Activated CD8-positive, alpha-beta memory T cell treated with anti-CD3 and anti-CD28 coated beads for 1 hour (primary cell): Measurements from ENCODE around the gene SMIM33.
"Not testable (repeated sequence)": the region's sequence is repeated elsewhere in the genome, so short reads cannot be mapped to it uniquely, and the experiment has no call there.

Source experiments
- DNase-seq, 2 donors: peaks; one replicate each; pipeline ENCODE4 v3.0.0-alpha.2; 2020; ENCODE audit warnings: low read depth in 1 of 2; ENCODE audit errors: extremely low read depth in 1 of 2

The SMIM33 gene

DNA sequence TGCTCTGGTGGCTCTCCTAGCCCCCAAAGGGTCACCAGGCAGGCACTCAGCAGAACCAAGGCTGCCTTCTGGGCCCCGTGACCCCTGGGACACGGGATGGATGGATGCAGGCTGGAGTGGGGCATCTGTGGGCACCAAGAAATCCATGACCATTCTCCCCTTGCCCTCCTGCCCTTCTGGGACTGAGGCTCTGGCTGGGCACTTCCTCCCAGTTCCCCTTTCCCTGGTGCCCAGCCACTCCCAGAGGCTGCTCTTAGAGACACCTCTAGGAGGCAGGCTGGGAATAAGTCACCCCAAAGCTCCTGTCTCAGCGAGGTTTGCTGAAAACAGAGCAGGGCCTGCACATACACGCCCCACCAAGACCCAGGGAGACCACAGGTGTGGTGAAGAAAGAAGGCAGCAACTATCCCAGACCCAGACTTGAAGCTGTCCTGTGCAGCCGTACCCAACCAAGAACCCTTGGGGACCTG lies 10.8 kb downstream of the SMIM33 start:
- no peak for DNase-seq

DNA sequence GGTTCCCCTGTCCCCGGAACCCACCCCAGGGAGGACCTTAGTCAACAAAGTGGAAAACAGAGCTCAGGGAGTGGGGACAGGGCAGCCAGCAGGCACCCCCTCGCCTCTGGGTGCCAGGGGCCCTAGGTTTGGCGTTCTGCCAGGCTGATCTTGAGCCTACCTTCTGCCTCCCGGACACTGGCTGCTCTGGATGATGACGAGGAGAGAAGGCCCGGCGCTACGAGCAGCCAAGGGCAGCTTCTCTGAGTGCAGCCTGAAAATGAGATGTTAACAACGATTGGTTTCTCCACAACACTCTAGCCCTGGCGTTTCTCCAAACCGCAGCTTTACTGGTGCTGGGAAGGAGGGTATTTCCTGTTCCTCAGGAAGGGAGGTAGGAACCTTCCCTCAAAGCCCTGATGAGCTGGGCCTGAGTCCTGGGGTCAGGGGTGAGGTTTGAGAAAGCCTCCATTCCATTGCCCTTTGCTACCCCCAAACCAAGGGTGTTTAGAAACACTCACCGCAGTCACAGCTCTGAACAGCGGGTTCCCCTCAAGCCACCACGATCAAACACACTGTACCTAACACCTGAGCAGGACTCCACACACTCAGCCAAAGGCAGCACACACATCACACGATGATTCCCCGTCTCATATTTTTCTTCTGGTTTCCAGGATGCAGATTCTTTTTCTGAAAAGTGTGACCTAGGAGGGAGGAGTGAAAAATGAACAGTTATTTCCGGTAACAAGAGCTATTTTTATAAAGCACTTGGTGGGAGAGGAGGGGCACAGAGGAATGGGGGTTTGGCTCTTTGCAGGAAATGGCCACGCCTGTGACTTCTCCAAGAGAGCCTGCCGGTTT lies 11.5 kb downstream of the SMIM33 start, which contains the start of gene STING1:
Gene STING1 (minus strand): TSS at position 709 of the 840 bp plus-strand sequence. CDS start 1,054 bp downstream, outside the sequence.
- DNase-seq: peak in 1 of 2 donors; percentile 30

DNA sequence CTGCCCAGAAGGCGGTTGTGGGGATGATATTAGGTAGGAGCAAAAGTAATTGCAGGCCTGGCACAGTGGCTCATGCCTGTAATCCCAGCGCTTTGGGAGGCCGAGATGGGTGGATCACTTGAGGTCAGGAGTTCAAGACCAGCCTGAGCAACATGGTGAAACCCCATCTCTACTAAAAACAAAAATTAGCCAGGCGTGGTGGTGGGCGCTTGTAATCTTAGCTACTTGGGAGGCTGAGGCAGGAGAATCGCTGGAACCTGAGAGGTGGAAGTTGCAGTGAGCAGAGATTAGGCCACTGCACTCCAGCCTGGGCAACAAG lies 12.0 kb downstream of the SMIM33 start:
- not testable (repeated sequence) for DNase-seq

- DNase-seq: no peak
These were observed 15.4 kb downstream of the SMIM33 start for GRCh38 chr5:139486201-139486600.

DNA sequence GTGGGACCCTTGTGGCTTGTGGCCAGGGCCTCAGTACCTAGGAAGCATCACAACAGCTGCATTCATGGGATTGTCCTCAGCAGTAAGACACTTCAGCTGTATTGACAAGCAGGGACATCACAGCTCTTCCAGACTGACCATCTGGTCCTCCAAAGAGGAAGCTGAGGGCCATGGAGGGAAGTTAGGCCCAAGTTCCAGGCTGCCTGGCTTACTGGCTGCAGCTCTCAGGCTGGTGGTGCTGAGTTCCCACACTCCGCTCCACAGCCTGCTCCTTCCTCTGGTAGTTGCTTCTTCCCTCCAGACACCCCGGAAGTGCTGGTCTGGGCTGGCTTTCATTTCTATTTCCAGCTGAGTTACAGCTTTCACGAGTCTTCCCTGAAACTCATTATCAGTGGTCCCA lies 17.5 kb downstream of the SMIM33 start:
- DNase-seq: no peak

GRCh38 chr5:139492700-139493192 lies 21.9 kb downstream of the SMIM33 start:
- no peak for DNase-seq

DNA sequence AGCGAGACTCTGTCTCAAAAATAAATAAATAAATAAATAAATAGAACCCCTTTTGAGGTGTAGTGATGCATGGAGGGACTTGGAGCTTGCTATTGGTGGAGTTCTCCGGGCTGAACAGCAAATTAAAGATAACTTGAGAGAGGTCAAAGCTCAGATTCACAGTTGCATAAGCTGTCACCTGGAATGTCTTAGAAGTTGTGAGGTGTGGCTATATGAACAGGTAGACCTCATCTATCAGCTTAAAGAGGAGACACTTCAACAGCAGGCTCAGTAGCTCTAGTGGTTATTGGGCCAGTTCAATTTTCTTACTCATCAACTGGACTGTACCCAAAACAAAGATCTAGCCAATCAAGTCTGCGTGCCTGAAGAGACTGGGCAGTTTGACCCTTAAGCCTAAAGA lies 23.5 kb downstream of the SMIM33 start:
- DNase-seq: no peak

DNA sequence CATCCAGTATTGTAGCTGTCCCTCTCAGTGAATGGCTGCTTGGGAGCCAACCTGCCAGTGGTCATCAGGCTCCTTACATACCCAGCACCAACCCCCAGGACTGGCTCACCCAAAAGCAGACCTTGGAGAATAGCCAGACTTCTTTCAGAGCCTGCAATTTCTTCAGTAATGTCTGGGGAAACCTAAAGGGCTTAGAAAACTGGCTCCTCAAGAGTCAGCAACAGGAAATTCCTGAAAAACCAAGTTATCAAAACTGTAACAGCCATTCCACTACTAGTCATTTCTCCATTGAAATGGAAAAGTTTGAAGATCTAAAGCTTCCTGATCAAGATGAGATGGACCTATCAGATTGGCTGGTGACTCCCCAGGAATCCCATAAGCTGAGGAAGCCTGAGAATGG lies 24.0 kb downstream of the SMIM33 start:
- no peak for DNase-seq

DNA sequence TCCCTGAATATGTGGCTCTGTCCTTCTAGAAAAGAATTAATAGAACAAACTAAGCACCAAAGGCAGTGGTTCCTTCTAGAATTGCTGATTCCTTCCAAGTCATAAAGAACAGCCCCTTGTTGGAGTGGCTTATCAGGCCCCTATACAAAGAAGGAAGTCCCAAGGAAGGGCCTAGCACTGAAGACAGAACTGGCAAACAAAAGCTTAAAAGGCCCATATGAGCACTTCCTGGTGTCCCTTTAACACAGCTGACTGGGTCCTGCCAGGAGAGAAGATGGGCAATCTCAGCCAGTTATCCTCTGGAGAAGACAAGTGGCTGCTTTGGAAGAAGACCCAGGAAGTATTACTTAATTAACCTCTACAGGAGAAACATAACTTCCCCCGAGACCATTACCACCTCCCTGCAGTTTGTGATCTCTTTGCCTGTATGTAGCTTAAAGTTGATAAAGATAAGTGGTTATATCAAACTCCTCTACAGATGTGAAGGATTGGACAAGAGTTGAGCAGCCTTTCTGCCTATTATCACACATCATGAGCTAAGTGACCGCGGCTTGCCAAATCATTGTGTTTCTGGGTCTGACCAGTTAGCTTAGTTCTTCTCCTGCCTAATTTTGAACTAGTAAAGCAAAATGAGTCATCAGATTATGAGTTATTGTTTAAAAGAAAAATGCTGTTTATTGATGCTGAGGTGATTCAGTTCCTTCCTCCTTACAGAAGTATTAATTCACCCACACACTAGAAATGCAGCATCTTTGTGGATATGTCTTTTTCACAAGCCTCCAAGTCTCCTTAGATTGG lies 25.0 kb downstream of the SMIM33 start:
- DNase-seq: no peak

GRCh38 chr5:139501381-139501780 lies 30.6 kb downstream of the SMIM33 start:
- DNase-seq: no peak

GRCh38 chr5:139503036-139503817 lies 32.4 kb downstream of the SMIM33 start:
- not testable (repeated sequence) for DNase-seq

GRCh38 chr5:139503879-139504278 lies 33.1 kb downstream of the SMIM33 start:
- DNase-seq: not testable (repeated sequence)

- not testable (repeated sequence) for DNase-seq
These were observed 33.9 kb downstream of the SMIM33 start for GRCh38 chr5:139504722-139505121.

- DNase-seq: no peak
These were observed 42.1 kb downstream of the SMIM33 start for GRCh38 chr5:139512786-139513390.

- peak; percentile 53 to 62 for DNase-seq
These were observed 42.6 kb downstream of the SMIM33 start for GRCh38 chr5:139513434-139513833.

- no peak for DNase-seq
These were observed 43.2 kb downstream of the SMIM33 start for GRCh38 chr5:139513852-139514485.

- DNase-seq: no peak
These were observed 43.7 kb downstream of the SMIM33 start for GRCh38 chr5:139514486-139514856.

DNA sequence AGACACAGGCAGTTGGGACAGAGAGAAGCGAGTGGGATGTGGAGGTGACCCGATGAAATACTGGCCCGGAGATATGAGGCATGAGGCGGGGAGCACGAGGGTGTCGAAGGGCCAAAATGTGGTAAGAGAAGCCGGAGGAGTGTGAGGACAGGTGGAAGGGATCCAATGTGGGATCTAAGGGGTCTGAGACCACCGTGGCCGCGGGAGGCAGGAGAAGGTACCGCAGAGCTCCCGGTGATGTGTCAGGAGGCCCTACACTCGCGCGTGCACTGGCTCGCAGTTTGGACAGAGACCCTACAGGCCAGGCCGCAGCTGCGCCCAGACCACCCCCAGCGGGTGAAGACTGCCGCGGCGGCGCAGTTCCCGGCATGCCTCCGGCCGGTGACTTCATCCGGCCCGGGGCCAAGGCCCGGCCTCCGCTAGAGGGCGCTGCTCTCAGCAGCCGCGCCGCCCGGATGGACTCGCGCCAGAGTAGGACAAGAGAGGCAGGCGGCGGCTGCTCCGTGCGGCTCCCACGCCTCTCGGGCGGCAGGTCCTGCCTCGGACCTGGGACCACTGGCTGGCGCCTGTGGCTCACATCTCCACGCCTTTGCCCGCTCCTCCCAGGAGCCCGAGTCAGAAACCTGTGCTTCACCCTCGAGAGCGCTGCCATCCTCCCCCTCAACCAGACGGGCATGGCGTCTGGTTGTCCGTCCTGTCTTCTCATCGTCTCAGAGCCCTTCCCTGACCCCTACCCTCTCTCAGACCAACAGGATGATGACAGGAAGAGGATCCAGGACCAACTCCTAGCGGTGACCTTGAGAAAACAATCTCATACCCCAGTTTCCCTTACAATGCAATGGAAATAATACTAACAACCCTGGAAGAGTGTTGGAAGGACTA lies 47.1 kb downstream of the SMIM33 start:
- DNase-seq: peak; percentile 59 to 88
